Measurements from ENCODE around the gene TMOD3. TPM values are rescaled to one million over a fixed set of nuclear protein-coding genes. Genes with fewer than 3 reads are reported as not detected.

The TMOD3 gene
- total and polyA plus RNA-seq, 2 donors from 2014 or later: 8.9 to 49.0 TPM

DNA sequence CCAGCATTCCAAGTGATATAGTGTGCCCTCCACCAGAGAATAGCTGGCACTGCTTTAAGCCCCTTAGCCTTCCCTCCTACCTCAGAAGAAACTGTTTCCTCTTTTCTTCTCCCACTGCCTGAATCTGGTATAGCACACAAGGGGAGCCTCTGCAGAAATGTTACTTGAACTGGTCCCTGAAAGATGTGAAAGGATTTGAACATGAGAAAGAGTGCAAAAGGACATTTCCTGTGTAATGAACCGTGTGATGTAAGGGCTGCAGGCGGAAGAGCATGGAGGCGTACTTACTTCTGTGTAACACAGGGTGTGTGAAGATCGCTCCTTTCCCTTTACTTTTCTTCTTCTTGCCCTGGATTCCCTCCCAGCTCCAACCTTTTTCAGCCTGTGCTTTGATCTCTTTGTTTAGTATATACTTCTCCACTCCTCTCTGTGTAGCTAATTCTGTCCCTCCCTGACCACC lies 8.4 kb downstream of the TMOD3 start:
- FAIRE-seq (no peak), DNase-seq (peak in 3 of 5 donors; percentile 13 to 79 (median 51))
- H3K27me3 ChIP-seq (ENCODE audit: control insufficient read depth, insufficient read depth, low read length): no peaks in the 10 kb centered on the region
- intact Hi-C loops (cut with DNase I): no loop called here
- peak overlapping the region in 2 of 3 donors; percentile 6 to 11 for H3K4me3 ChIP-seq (ENCODE audit: low read length in 3 of 3)
- H3K36me3 ChIP-seq (ENCODE audit: control insufficient read depth in 2 of 3, insufficient read depth in 3 of 3, low read length in 3 of 3): no peaks in the 10 kb centered on the region
- no peak overlapping the region for H3K27ac ChIP-seq (ENCODE audit: low read depth in 2 of 2, low read length in 2 of 2)
- TF ChIP-seq, protein P1, sequence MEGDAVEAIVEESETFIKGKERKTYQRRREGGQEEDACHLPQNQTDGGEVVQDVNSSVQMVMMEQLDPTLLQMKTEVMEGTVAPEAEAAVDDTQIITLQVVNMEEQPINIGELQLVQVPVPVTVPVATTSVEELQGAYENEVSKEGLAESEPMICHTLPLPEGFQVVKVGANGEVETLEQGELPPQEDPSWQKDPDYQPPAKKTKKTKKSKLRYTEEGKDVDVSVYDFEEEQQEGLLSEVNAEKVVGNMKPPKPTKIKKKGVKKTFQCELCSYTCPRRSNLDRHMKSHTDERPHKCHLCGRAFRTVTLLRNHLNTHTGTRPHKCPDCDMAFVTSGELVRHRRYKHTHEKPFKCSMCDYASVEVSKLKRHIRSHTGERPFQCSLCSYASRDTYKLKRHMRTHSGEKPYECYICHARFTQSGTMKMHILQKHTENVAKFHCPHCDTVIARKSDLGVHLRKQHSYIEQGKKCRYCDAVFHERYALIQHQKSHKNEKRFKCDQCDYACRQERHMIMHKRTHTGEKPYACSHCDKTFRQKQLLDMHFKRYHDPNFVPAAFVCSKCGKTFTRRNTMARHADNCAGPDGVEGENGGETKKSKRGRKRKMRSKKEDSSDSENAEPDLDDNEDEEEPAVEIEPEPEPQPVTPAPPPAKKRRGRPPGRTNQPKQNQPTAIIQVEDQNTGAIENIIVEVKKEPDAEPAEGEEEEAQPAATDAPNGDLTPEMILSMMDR (IDR thresholded peaks at IDR 0.05; ENCODE audit: borderline replicate concordance, extremely low read depth, insufficient read depth): no peak
- H3K4me1 ChIP-seq (ENCODE audit: control insufficient read depth in 2 of 3, insufficient read depth in 2 of 3, low read depth in 1 of 3, low read length in 3 of 3): peaks cover 0 to 31% (median 20%) of the 10 kb centered on the region in 3 donors
- H3K9me3 ChIP-seq (ENCODE audit: control insufficient read depth in 2 of 3, insufficient read depth in 1 of 3, low read length in 3 of 3): no peaks in the 10 kb centered on the region
- H3K9ac ChIP-seq (ENCODE audit: low read length in 3 of 3): peak overlapping the region in 1 of 3 donors; percentile 1

DNA sequence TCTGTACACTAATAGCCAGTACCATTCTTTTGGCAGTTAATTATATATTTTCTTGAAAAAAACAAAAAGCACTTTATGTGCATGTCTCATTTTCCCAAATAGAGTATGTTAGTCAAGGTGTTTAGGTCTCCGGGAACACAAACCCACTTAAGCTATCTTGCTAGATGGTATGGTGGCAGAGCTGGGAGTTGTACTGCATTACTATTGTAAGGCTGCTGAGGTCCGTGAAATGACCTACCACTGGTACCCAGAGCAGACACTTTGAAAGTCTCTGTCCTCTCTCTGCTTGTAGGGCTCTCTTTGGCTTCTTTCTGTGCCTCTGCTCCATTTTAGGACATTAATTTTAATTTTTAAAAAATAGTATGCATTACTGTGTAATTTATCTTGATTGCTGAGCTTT lies 8.8 kb downstream of the TMOD3 start:
- H3K9me3 ChIP-seq (ENCODE audit: control insufficient read depth in 2 of 3, insufficient read depth in 1 of 3, low read length in 3 of 3): no peaks in the 10 kb centered on the region
- peak overlapping the region in 1 of 3 donors; percentile 11 for H3K4me3 ChIP-seq (ENCODE audit: low read length in 3 of 3)
- FAIRE-seq (no peak), DNase-seq (no peak)
- peak overlapping the region in 1 of 3 donors; percentile 1 for H3K9ac ChIP-seq (ENCODE audit: low read length in 3 of 3)
- no peaks in the 10 kb centered on the region for H3K27me3 ChIP-seq (ENCODE audit: control insufficient read depth, insufficient read depth, low read length)
- peaks cover 0 to 33% (median 22%) of the 10 kb centered on the region in 3 donors for H3K4me1 ChIP-seq (ENCODE audit: control insufficient read depth in 2 of 3, insufficient read depth in 2 of 3, low read depth in 1 of 3, low read length in 3 of 3)
- TF ChIP-seq, protein P1 (IDR thresholded peaks at IDR 0.05; ENCODE audit: borderline replicate concordance, extremely low read depth, insufficient read depth): no peak
- no peaks in the 10 kb centered on the region for H3K36me3 ChIP-seq (ENCODE audit: control insufficient read depth in 2 of 3, insufficient read depth in 3 of 3, low read length in 3 of 3)
- intact Hi-C loops (cut with DNase I): no loop called here
- H3K27ac ChIP-seq (ENCODE audit: low read depth in 2 of 2, low read length in 2 of 2): no peak overlapping the region

DNA sequence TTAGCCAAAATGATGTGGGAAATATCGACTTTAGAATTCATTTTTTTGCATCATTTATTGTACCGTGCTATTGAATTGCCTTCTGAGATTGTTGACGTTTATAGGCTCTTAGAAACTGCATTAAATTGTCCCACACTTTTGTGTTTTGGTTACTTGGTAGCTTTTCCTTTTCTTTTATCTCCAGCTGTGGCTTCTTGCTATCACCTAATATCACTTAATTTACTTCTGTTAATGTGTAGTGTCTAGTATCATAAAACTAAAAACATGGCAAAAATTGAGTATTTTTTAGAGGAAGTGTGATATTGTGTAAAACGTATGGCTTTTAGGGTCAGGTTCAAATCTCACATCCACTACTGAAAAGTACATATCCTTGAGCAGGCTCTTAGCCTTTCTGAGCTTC lies 11.2 kb downstream of the TMOD3 start:
- no peaks in the 10 kb centered on the region for H3K27me3 ChIP-seq (ENCODE audit: control insufficient read depth, insufficient read depth, low read length)
- no peak overlapping the region for H3K27ac ChIP-seq (ENCODE audit: low read depth in 2 of 2, low read length in 2 of 2)
- H3K36me3 ChIP-seq (ENCODE audit: control insufficient read depth in 2 of 3, insufficient read depth in 3 of 3, low read length in 3 of 3): no peaks in the 10 kb centered on the region
- FAIRE-seq (no peak), DNase-seq (no peak)
- peaks cover 0 to 37% (median 21%) of the 10 kb centered on the region in 3 donors for H3K4me1 ChIP-seq (ENCODE audit: control insufficient read depth in 2 of 3, insufficient read depth in 2 of 3, low read depth in 1 of 3, low read length in 3 of 3)
- H3K9me3 ChIP-seq (ENCODE audit: control insufficient read depth in 2 of 3, insufficient read depth in 1 of 3, low read length in 3 of 3): no peaks in the 10 kb centered on the region
- H3K4me3 ChIP-seq (ENCODE audit: low read length in 3 of 3): no peak overlapping the region
- TF ChIP-seq, protein P1 (IDR thresholded peaks at IDR 0.05; ENCODE audit: borderline replicate concordance, extremely low read depth, insufficient read depth): no peak
- H3K9ac ChIP-seq (ENCODE audit: low read length in 3 of 3): no peak overlapping the region
- intact Hi-C loops (cut with DNase I): no loop called here
